A172 (cell line): Measurements from ENCODE around the gene GJC2. TPM values are rescaled to one million over a fixed set of nuclear protein-coding genes. Genes with fewer than 3 reads are reported as not detected.
A peak's percentile ranks its signal among the peaks of the same experiment; 100 is the strongest.

ENCODE experiments used
- DNase-seq: peaks from one replicate; pipeline ENCODE4 v3.0.0-alpha.2; 2015; ENCODE audit warnings: low spot score
- total RNA-seq: library from RNA; depleted of rRNA; stranded (reverse); fragments of >200 nt; shearing (Covaris generic); gene quantifications from 2 replicates; pipeline ENCODE4 v1.2.3, GENCODE V29; 2014

The GJC2 gene
- total RNA-seq, 1 experiment from 2014 or later = 6.6 TPM

DNA sequence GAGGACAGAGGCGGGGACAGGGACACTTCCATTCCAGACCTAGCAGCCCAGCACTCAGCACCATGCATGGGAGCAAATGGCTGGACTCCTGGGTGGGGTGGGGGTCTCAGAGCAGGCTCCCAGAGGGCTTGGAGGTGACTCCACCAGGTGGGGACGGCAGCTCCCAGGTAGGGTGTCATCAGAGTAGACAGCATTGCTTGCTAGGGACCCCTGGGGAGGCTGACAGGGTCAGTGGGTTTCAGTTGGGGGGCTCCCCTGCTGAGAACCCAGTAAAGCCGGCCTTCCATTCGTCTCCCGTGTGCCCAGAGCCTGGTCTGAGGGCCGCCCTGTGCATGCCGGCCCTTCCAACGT, 4.8 kb upstream of the GJC2 start:
- no peak for DNase-seq

DNA sequence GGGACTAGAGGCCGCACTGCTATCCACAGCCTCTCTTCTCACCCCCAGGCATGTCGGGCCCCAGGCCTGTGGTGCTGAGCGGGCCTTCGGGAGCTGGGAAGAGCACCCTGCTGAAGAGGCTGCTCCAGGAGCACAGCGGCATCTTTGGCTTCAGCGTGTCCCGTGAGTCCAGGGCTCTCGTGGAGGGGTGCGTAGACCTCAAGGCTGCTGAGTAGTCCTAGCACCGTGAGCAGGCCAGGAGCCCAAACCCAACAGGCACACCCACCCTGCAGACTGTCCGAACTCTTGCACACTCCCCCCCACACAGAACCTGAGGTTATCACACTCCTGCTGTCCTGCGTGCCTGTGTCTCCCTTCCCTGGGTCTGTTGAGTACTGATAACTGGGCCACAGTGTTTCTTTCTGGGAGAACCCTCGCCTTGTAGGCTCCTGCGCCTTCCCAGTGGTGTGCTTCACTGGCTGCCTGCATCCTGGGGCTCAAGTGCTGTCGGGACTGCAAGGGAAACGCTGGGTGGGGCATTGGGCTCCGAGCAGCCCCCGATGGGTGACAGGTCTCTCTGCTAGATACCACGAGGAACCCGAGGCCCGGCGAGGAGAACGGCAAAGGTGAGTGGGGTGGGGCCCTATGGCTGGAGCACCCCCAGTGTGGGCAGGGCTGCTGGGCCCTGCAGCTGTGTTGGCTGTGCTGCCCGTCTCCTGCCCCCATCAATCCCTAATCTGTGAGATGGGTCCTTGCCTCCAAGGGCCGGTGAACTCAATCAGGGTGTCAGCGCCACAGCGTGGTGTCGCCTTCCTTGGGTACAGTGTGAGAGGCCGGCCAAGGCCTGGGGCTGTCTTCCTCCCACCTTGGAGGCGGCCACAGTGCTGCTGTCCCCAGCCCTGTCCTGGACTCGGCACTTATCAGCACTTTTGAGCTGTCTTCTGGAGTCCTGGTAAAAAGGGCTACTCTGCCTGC, 4.0 kb upstream of the GJC2 start:
- DNase-seq = no peak

DNA sequence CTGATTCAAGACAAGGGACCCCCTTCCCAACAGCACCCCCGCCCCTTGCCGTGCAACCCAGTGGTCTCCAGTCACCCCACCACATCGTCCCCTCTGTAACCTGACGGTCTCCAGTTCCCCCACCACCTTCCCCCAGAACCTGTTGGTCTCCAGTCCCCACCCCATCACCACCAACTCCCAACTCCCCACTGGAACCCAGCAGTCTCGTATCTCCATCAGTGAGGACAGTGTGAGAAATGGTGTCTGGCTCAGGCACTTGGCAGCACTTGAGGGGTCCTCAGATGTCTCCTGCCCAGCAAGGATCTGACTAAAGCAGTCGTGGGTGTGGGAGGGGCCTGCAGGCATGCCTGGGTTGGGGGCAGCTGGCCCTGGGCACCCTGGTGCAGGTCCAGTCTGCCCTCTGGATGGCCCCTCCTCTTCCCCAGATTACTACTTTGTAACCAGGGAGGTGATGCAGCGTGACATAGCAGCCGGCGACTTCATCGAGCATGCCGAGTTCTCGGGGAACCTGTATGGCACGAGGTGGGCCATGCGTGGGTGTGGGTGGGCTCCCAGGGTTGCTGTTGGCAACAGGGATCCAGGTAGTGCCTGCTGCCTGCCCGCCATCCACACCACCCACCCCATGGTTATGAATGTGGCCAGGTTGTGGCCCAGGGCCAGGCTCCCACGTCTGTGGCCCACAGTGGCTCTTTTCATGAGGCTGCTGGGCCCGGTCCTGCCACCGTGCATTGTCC, 3.1 kb upstream of the GJC2 start:
- no peak for DNase-seq

DNA sequence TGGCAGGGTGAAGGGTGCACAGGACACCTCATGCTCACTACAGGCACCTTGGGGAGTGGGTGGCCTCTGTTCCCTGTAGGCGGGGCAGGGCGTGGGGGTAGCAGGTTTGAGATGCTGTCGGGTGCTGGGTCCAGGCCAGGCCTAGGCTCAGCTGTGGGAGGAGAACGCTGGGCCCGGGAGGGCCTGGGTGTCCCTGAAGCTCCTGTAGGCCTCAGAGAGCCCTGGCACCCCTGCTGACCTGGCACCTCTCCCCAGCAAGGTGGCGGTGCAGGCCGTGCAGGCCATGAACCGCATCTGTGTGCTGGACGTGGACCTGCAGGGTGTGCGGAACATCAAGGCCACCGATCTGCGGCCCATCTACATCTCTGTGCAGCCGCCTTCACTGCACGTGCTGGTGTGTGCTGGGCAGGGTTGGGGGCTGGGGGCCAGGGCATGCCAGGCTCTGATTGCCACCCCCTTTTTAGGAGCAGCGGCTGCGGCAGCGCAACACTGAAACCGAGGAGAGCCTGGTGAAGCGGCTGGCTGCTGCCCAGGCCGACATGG, 2.5 kb upstream of the GJC2 start:
- no peak for DNase-seq

DNA sequence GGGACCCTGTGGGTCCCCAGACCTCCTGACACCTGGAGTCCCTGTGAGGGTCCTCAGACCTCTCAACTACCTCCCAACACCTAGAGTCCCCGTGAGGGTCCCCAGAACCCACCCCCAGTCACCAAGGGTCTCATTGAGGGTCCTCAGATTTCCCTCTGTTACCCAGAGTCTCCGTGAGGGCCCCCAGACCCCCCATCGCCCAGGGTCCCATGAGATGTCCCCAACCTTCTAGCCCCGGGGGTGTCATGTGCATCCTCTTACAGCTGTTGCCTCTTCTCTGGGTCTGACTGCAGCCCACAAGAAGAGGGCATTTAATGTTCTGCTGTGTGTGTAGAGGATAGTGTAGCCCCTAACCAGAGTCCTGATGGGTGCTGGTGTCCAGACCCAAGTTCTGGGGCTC, 2.0 kb upstream of the GJC2 start:
- DNase-seq = no peak

- DNase-seq = peak; percentile 53
Observed at GRCh38 chr1:228148196-228148861, 1.4 kb upstream of the GJC2 start.

DNA sequence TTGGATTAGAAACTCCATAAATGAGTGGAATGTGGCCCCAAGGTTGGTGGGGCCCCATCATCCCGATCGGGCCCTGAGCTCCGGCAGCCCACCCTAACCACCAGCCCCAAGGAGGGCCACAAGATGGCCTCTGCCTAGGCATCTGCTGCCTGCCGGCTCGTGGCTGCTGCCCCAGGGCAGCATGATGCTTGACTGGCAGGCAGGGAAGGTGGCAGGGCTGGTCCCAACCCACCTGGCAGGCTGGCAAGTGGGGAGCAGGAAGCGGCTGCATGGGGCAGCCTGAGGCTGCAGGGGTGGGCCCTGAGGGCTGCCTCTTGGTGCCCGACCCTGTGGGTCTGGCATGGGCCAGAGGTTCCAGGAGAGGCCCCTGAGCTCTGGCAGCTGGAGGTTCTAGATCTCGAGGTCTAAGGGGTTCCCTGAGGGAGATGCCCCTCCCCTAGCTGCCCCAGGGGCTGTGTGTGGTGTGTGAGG, 760 bp upstream of the GJC2 start:
- no peak for DNase-seq

GRCh38 chr1:228150120-228150460, 360 bp downstream of the GJC2 start:
- no peak for DNase-seq

GRCh38 chr1:228150461-228151179, 890 bp downstream of the GJC2 start:
- peak; percentile 87 for DNase-seq

DNA sequence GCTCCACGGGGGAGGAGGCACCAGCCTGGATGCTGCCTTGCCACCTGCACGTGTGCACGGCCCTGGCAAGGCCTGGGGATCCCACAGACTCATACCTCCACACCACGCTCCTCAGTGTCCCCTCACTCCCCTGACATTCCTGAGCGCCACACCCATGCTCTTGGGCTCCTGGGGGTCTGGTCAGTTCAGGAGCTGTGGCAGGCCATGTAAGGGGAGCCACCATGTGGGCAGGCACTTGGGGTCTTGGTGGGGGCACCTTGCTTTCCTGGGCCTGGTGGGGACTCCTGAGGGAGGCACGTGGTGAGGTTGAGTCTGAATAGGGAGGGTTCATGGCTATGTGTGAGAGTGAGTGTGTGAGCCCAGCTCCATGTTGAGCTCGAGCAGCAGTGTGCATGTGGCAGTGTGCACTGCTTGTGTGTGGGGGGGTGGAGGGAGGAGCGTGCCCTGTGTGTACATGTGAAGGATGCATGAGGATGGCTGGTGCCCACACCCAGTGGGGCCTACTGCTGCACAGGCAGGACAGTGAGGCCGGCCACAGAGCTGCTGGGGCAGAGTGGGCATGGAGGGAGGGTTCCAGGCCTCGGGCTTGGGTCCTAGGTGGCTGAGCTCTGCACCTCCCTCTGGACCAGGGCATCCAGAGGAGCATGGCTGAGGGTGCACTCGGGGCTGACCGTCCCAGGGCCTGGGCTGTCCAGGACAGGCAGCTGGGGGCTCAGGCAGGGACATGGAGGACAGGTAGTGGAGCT, 1.6 kb downstream of the GJC2 start:
- no peak for DNase-seq

- DNase-seq = no peak
Observed at GRCh38 chr1:228152097-228152917, 2.6 kb downstream of the GJC2 start.

GRCh38 chr1:228152918-228153258, 3.2 kb downstream of the GJC2 start:
- DNase-seq = no peak

GRCh38 chr1:228154021-228154669, 4.4 kb downstream of the GJC2 start:
- no peak for DNase-seq

DNA sequence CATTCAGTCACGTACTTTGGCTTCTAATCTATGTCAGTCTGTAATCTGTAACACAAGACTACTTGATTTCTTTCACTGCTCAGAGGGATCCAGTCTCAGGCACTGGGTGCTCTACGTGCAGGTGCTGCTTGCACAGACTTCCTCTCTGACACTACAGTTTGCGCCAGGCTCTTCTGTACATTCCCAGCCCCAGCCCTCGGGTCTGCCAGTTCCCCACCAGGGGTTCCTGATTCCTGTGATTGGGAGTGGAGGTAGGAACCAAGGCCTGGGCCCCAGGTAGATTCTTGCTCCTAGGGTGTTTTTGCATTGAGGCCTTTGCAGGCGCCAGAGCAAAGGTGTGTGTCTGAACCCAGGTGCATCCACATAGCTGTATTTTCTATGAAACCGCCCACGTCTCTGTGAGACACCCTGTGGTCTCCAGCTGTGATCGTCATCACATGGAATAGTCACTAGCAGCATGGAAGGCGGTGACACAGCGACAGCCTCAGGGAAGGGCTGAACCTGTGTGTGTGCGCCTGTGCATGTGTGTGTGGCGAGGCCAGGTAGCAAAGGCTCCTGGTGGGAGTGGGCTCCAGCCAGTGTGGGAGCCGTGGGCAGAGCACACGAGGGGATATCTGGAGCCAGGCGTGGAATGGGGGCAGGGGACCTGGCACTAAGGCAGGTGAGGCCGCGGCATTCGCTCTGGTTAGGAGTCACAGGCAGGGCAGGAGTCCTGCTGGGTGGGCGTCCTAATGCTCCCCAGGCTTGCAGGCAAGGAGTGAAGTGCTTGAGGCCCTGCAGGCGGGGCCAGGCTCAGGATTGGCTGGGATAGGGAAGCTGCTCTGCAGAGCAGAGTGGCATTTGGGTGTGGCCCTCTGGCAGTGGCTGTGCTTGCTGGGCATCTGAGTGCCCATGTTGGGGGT, 5.2 kb downstream of the GJC2 start:
- peak; percentile 49 for DNase-seq

GRCh38 chr1:228155596-228156514, 6.1 kb downstream of the GJC2 start:
- no peak for DNase-seq

- no peak for DNase-seq
Observed at GRCh38 chr1:228156515-228156881, 6.8 kb downstream of the GJC2 start.

DNA sequence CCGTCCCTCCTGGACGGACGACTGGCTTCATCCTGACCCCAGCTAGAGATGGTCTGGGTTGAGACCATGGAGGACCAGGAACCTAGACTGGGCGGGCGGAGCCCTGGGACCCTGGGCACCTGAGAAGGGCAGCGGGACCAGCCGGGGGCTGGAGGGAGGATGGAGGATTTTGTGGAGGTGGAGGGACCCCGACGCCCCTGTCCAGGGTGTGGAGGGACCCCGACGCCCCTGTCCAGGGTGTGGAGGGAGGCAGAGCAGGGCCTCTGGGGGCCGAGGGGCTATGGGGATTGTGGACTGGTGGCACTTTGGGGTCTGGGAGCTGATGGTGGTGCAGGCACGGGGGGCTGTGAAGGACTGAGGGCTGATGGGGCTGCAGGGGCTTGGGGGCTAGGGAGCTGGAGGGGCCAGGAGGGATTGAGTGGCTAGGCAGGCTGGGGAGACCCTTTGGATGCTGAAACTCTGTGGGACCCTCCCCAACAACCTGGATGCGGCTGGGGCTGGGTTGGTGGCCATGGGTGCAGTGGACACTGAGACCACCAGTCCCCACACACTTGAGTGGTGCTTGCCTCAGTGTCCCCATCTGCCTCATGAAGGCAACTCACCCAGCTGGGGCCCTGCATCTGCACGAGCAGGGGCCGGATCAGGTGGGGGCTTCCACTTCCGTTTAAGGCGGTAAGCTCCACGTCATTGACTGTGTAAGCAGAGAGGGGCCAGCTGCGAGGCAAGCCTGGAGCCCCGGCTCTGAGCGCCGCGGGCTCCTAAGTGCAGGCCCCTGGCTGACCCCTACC, 7.4 kb downstream of the GJC2 start:
- DNase-seq = no peak
